ENCODE measurements around the gene REM1. TPM values are rescaled to one million over a fixed set of nuclear protein-coding genes. Genes with fewer than 3 reads are reported as not detected.
"Not testable (repeated sequence)": the region's sequence is repeated elsewhere in the genome, so short reads cannot be mapped to it uniquely, and the experiment has no call there.

The REM1 gene
- total RNA-seq, 1 experiment from 2014 or later = not detected

DNA sequence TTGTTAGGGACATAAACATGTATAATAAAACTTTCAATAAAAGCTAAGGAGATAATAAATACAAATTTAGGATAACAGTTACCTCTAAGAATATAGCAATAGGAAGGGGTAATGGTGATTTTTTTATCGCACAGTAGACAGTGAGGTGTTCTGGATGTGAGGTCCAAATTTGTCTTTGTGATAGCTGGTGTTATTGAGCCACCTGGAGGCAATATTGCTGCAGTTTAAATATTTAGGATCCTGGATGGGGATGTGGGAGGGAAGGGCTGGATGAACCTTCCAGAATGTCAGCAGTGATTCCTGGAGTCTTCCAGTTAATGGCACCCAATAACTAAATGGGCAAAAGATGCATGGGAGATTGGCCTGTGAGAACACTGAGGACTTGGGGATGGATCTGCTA lies 20.7 kb upstream of the REM1 start:
- Mint-ChIP-seq H3K4me1 (no peaks in the 10 kb centered on the region), H3K36me3 (ENCODE audit: insufficient read depth in 1 of 3, low read depth in 3 of 3) (peaks cover 0 to 27% (median 4%) of the 10 kb centered on the region in 3 experiments; a peak in 5 of 7 replicates), H3K27me3 (ENCODE audit: low read depth) (peaks cover 2% of the 10 kb centered on the region; the same call in 1 of the 2 replicates), H3K9me3 (peaks cover 64 to 85% of the 10 kb centered on the region in 2 experiments), H3K4me3 (no peak overlapping the region), H3K27ac (no peak overlapping the region)
- H3K9ac ChIP-seq (ENCODE audit: extremely low read depth, insufficient read length, low read length) = no peak overlapping the region
- H3K9me3 ChIP-seq (ENCODE audit: control insufficient read depth, low read depth, low read length) = peaks cover 55% of the 10 kb centered on the region
- H3K4ac ChIP-seq (ENCODE audit: low read depth, low read length) = no peak overlapping the region
- H4K20me1 ChIP-seq (ENCODE audit: control insufficient read depth, insufficient read depth, insufficient read length) = no peaks in the 10 kb centered on the region
- no peak overlapping the region for H2BK5ac ChIP-seq (ENCODE audit: insufficient read length, low read length)
- H4K5ac ChIP-seq (ENCODE audit: insufficient read length, low read depth, low read length) = no peak overlapping the region
- H4K91ac ChIP-seq (ENCODE audit: insufficient read length, low read depth, low read length) = no peak overlapping the region
- no peaks in the 10 kb centered on the region for H3K23me2 ChIP-seq (ENCODE audit: insufficient read length, low read depth, low read length, poor library complexity, severe bottlenecking)
- H2AK5ac ChIP-seq (ENCODE audit: insufficient read length, low read length) = no peak overlapping the region
- H3K27ac ChIP-seq (ENCODE audit: insufficient read length, low read depth, low read length) = no peak overlapping the region
- H2BK120ac ChIP-seq (ENCODE audit: low read depth, low read length, poor library complexity, severe bottlenecking) = no peak overlapping the region
- no peak overlapping the region for H2BK12ac ChIP-seq (ENCODE audit: insufficient read length, low read depth, low read length)
- H3K27me3 ChIP-seq (ENCODE audit: insufficient read depth, low read length) = no peaks in the 10 kb centered on the region
- H3K79me2 ChIP-seq (ENCODE audit: insufficient read depth, low read length) = no peaks in the 10 kb centered on the region
- TF ChIP-seq, protein P1, sequence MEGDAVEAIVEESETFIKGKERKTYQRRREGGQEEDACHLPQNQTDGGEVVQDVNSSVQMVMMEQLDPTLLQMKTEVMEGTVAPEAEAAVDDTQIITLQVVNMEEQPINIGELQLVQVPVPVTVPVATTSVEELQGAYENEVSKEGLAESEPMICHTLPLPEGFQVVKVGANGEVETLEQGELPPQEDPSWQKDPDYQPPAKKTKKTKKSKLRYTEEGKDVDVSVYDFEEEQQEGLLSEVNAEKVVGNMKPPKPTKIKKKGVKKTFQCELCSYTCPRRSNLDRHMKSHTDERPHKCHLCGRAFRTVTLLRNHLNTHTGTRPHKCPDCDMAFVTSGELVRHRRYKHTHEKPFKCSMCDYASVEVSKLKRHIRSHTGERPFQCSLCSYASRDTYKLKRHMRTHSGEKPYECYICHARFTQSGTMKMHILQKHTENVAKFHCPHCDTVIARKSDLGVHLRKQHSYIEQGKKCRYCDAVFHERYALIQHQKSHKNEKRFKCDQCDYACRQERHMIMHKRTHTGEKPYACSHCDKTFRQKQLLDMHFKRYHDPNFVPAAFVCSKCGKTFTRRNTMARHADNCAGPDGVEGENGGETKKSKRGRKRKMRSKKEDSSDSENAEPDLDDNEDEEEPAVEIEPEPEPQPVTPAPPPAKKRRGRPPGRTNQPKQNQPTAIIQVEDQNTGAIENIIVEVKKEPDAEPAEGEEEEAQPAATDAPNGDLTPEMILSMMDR (conservative IDR thresholded peaks at IDR 0.05) = no peak
- H2BK20ac ChIP-seq (ENCODE audit: low read depth, low read length, poor library complexity, severe bottlenecking) = no peak overlapping the region
- no peak overlapping the region for H3K18ac ChIP-seq (ENCODE audit: insufficient read length, low read depth, low read length)
- no peak overlapping the region for H2AFZ ChIP-seq (ENCODE audit: low read length)
- H2BK15ac ChIP-seq (ENCODE audit: low read depth, low read length) = no peak overlapping the region
- H3K79me1 ChIP-seq (ENCODE audit: insufficient read depth, low read depth, low read length, poor library complexity, severe bottlenecking) = no peaks in the 10 kb centered on the region
- H3T11ph ChIP-seq (ENCODE audit: low read length) = no peak overlapping the region
- no peak overlapping the region for H3K14ac ChIP-seq (ENCODE audit: insufficient read depth, low read length)
- H4K8ac ChIP-seq (replicated peaks; ENCODE audit: insufficient read length, low read depth, low read length) = no peak overlapping the region
- no CpG with 5 or more reads among the region's 1 CpG for WGBS (ENCODE audit: extremely low coverage, insufficient read length, low lambda C conversion rate)
- H3K4me2 ChIP-seq (ENCODE audit: insufficient read depth, insufficient read length, low read length) = no peak overlapping the region
- H3K23ac ChIP-seq (ENCODE audit: insufficient read length, low read depth, low read length) = no peak overlapping the region
- no peaks in the 10 kb centered on the region for H3K4me1 ChIP-seq (ENCODE audit: insufficient read depth, low read length)
- no peak for DNase-seq
- H3K56ac ChIP-seq (ENCODE audit: insufficient read length, low read depth, low read length) = no peak overlapping the region

DNA sequence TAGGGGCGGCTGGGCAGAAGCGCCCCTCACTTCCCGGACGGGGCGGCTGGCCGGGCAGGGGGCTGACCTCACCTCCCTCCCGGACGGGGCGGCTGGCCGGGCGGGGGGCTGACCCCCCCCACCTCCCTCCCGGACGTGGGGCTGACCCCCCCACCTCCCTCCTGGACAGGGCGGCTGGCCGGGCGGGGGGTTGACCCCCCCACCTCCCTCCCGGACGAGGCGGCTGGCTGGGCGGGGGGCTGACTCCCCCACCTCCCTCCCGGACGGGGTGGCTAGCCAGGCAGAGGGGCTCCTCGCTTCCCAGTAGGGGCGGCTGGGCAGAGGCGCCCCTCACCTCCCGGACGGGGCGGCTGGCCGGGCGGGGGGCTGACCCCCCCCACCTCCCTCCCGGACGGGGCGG lies 4.1 kb upstream of the REM1 start:
- not testable (repeated sequence) for H2BK12ac ChIP-seq (ENCODE audit: insufficient read length, low read depth, low read length); H3K23ac ChIP-seq (ENCODE audit: insufficient read length, low read depth, low read length); H2AK5ac ChIP-seq (ENCODE audit: insufficient read length, low read length); H3K4me2 ChIP-seq (ENCODE audit: insufficient read depth, insufficient read length, low read length); H3K27ac Mint-ChIP-seq; H3K27me3 ChIP-seq (ENCODE audit: insufficient read depth, low read length); H2BK5ac ChIP-seq (ENCODE audit: insufficient read length, low read length); H3K4me1 ChIP-seq (ENCODE audit: insufficient read depth, low read length); H3K4me3 Mint-ChIP-seq; H4K5ac ChIP-seq (ENCODE audit: insufficient read length, low read depth, low read length); H3K27ac ChIP-seq (ENCODE audit: insufficient read length, low read depth, low read length); H3K79me2 ChIP-seq (ENCODE audit: insufficient read depth, low read length); H3T11ph ChIP-seq (ENCODE audit: low read length); DNase-seq; H4K20me1 ChIP-seq (ENCODE audit: control insufficient read depth, insufficient read depth, insufficient read length); H4K8ac ChIP-seq (replicated peaks; ENCODE audit: insufficient read length, low read depth, low read length); H3K9ac ChIP-seq (ENCODE audit: extremely low read depth, insufficient read length, low read length); H4K91ac ChIP-seq (ENCODE audit: insufficient read length, low read depth, low read length); H3K23me2 ChIP-seq (ENCODE audit: insufficient read length, low read depth, low read length, poor library complexity, severe bottlenecking); H3K4ac ChIP-seq (ENCODE audit: low read depth, low read length); H2BK20ac ChIP-seq (ENCODE audit: low read depth, low read length, poor library complexity, severe bottlenecking); H3K56ac ChIP-seq (ENCODE audit: insufficient read length, low read depth, low read length); H3K14ac ChIP-seq (ENCODE audit: insufficient read depth, low read length); H3K27me3 Mint-ChIP-seq (ENCODE audit: low read depth); H2AFZ ChIP-seq (ENCODE audit: low read length); H3K79me1 ChIP-seq (ENCODE audit: insufficient read depth, low read depth, low read length, poor library complexity, severe bottlenecking); H3K18ac ChIP-seq (ENCODE audit: insufficient read length, low read depth, low read length); H2BK15ac ChIP-seq (ENCODE audit: low read depth, low read length); H3K4me1 Mint-ChIP-seq; H2BK120ac ChIP-seq (ENCODE audit: low read depth, low read length, poor library complexity, severe bottlenecking)
- Mint-ChIP-seq H3K9me3 (peaks cover 54 to 63% of the 10 kb centered on the region in 2 experiments), H3K36me3 (ENCODE audit: insufficient read depth in 1 of 3, low read depth in 3 of 3) (peaks cover 7 to 28% (median 21%) of the 10 kb centered on the region in 3 experiments; a peak in 6 of 7 replicates)
- no CpG with 5 or more reads among the region's 33 CpGs for WGBS (ENCODE audit: extremely low coverage, insufficient read length, low lambda C conversion rate)
- peaks cover 53% of the 10 kb centered on the region for H3K9me3 ChIP-seq (ENCODE audit: control insufficient read depth, low read depth, low read length)
